NCI-H748 (cell line): ENCODE measurements around the gene ADAMTS2.
A peak's percentile ranks its signal among the peaks of the same experiment; 100 is the strongest.

Source experiments
- DNase-seq: peaks from one replicate; lab custom pipeline; 2025; ENCODE audit not compliant: unreplicated experiment; lab: John Stamatoyannopoulos, UW

Gene ADAMTS2

GRCh38 chr5:179345433-179346321, at the start of gene ADAMTS2:
TSS of gene ADAMTS2 (minus strand) at chr5:179345461. CDS start at chr5:179345328, 133 bp downstream.
- peak; percentile 68 for DNase-seq

GRCh38 chr5:179393078-179393477, 47.8 kb upstream of the ADAMTS2 start:
- no peak for DNase-seq

- no peak for DNase-seq
Measured at GRCh38 chr5:179387151-179388110, 42.2 kb upstream of the ADAMTS2 start.

DNA sequence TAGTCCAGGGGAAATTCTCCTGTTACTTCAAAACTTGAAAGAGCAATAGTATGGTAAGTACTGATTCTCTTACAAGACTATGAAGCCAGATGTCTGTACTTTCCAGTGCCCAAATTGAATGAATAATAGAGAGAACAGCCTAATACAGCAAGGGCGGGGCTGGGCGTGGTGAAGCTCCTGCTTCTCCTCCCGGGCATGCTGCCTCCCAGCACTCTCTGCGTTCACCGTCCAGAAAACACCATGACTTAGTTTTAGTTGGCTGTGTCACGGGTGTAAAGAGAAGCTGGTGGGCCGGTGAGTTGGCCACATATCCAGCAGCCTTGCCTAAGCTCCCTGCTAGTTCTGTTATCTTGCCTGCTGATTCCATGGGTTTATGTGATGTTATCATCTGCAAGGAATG, 40.7 kb upstream of the ADAMTS2 start:
- DNase-seq, result no peak

GRCh38 chr5:179382486-179382885, 37.2 kb upstream of the ADAMTS2 start:
- no peak for DNase-seq

DNA sequence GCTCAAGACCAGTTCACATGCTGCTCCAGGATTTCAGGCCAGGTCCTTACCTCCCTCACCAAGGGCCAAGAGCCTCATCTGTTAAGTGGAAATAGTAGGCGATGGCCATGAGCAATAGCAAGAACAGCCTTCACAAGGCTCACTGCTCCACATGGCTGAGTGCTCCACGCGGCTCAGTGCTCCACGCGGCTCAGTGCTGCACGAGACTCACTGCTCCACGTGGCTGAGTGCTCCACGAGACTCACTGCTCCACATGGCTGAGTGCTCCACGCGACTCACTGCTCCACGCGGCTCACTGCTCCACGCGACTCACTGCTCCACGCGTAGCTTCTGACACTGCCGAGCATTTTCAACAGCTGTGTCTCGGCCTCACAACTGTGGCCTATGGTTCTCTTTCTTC, 36.4 kb upstream of the ADAMTS2 start:
- DNase-seq, result no peak

- DNase-seq, result no peak
Measured at GRCh38 chr5:179380211-179381035, 35.2 kb upstream of the ADAMTS2 start.

DNA sequence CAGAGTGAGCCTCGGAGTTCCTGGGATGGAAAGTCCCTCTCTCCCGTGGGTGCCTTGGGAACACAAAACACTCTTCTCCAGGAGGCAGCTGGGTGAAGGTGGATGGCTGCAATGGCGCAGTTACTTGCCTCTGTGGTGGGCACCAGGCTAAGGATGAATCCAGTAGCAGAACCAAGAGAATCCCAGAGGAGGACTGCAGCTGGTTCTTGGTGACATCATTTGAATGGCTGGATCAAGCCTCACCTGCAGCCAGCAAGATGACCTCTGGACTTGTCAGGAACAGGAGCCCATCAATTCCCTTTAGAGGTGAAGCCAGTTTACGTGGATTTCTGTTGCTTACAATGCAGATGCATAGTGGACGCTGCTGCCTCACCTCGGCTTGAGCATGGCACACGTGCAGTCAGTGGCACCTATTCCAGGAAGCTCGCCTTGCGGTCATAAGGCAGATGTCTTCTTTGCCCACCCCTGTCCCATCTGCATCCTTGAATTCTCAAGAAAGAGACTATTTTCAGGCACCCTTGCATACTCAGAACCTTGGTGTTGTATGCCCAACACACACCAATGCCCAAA, 34.1 kb upstream of the ADAMTS2 start:
- no peak for DNase-seq

DNA sequence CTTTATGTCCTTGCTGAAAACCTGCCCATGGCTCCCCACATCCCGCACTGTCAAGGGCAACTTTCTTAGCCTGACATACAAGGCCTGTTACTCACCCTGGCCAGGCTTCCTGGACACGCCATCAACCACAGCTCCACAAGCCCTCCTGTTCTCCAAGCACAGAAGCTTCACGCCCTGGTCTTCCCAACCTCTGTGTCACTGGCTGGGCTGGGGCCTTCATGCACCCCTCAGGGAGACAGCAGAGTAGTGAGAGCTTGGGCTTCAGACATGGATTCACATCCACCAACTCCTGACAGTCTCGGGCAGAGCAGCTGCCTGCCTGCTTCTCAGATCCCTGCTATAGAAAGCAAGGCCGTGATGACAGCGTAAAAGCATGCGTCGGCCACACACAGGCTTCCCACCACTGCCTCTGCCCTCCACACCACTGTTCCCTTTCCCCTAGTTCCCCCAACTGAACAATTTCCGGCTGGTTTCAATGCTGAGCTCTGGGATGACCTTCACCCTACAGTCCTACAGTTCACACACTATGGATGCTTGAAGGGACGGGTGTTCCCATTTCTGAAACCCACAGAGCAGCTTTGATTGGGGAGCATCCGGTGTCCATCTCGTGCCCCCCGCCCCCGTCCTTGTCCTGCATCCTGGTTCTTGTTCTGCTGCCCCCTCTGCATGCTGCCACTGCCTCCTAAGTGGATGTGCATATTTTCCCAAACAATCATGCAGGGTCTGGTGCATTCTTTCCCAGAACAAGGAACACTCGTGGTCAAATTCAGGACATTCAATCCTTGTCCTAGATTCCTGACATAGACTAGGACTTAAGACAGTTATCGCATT, 33.4 kb upstream of the ADAMTS2 start:
- DNase-seq, result no peak

- DNase-seq, result no peak
Measured at GRCh38 chr5:179378116-179378440, 32.8 kb upstream of the ADAMTS2 start.

- no peak for DNase-seq
Measured at GRCh38 chr5:179377421-179378115, 32.3 kb upstream of the ADAMTS2 start.

GRCh38 chr5:179376701-179377420, 31.6 kb upstream of the ADAMTS2 start:
- DNase-seq, result no peak

GRCh38 chr5:179375831-179376365, 30.6 kb upstream of the ADAMTS2 start:
- no peak for DNase-seq

- no peak for DNase-seq
Measured at GRCh38 chr5:179375236-179375685, 30.0 kb upstream of the ADAMTS2 start.

GRCh38 chr5:179374506-179375235, 29.4 kb upstream of the ADAMTS2 start:
- DNase-seq, result no peak

- DNase-seq, result no peak
Measured at GRCh38 chr5:179373961-179374505, 28.8 kb upstream of the ADAMTS2 start.
